Measurements from ENCODE around the gene FAS. TPM values are rescaled to one million over a fixed set of nuclear protein-coding genes. Genes with fewer than 3 reads are reported as not detected.

FAS gene
- total RNA-seq, 2 donors from 2014 or later, result 80.0 to 82.8 TPM

DNA sequence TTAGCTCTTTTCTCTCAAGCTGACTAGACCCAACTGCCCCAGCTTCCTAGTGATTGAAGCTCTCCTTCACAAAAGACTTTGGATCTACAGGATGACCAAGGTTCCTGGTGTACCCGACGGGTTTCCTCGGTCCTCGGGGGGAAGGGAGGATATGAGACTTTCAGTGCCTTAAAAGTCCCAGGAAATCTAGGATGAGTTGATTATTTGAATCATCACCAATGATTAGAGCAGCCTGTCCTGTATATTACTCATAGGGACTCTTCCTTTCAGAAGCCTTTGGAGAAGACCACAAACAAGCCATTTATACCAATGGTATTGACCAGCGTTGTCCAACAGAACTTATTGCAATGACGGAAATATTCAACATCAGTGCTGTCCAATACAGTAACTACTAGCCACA lies 31.9 kb upstream of the FAS start:
- ATAC-seq, result no peak
- no peak overlapping the region for H3K27ac Mint-ChIP-seq
- H3K4me1 Mint-ChIP-seq, result peaks cover 21% of the 10 kb centered on the region

DNA sequence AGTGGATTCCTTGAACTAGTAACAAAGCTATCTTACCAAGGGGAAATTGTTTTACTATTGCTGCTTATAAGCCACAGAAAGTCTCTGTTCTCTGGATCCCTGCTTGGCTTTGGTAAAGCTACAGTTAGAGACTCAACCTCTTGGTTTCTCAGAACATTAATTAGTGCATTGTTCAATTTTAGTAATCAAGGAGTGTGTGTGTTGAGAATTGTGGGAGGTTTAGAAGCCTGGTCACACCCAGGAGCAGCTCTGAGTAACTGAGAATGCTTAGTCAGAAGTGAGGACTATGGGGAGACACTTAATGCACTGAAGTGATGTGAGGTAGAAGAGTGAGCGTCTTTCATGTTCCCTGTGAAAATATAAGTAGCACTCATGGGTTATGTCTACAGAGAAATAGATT lies 29.8 kb upstream of the FAS start:
- no peaks in the 10 kb centered on the region for H3K9me3 ChIP-seq (ENCODE audit: control insufficient read depth, low read length, poor library complexity, severe bottlenecking)
- Mint-ChIP-seq H3K4me3 (no peak overlapping the region), H3K27me3 (no peaks in the 10 kb centered on the region), H3K27ac (no peak overlapping the region), H3K4me1 (peaks cover 26% of the 10 kb centered on the region), H3K36me3 (ENCODE audit: low read depth) (no peaks in the 10 kb centered on the region)
- DNase-seq, result no peak
- no peak for ATAC-seq

More for the DNA sequence above, 31.9 kb upstream of the FAS start:
- Mint-ChIP-seq H3K4me3 (no peak overlapping the region), H3K27me3 (no peaks in the 10 kb centered on the region), H3K36me3 (ENCODE audit: low read depth) (no peaks in the 10 kb centered on the region)
- no peaks in the 10 kb centered on the region for H3K9me3 ChIP-seq (ENCODE audit: control insufficient read depth, low read length, poor library complexity, severe bottlenecking)
- DNase-seq, result no peak

DNA sequence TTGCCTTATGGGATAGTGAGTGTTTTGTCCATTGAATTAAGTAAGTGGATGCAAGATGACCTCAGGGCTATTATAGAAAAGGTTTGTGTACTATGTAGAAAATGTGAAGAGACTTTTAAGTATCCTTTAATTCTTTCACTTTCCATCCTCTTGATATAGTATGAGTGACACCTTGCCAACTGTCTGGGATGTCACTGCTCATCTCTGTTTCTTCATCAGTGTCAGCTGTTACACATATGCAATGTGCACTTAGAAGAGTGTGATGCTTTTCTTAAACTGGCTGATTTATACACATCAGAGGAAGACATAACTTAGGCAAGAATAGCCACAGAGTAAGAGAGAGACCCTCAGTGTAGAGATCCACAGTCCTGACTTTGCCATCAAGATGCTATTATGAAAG lies 29.3 kb upstream of the FAS start:
- no peak for DNase-seq
- peaks cover 26% of the 10 kb centered on the region for H3K4me1 Mint-ChIP-seq
- no peaks in the 10 kb centered on the region for H3K27me3 Mint-ChIP-seq
- no peaks in the 10 kb centered on the region for H3K9me3 ChIP-seq (ENCODE audit: control insufficient read depth, low read length, poor library complexity, severe bottlenecking)
- ATAC-seq, result no peak
- no peak overlapping the region for H3K4me3 Mint-ChIP-seq
- H3K27ac Mint-ChIP-seq, result no peak overlapping the region
- no peaks in the 10 kb centered on the region for H3K36me3 Mint-ChIP-seq (ENCODE audit: low read depth)

DNA sequence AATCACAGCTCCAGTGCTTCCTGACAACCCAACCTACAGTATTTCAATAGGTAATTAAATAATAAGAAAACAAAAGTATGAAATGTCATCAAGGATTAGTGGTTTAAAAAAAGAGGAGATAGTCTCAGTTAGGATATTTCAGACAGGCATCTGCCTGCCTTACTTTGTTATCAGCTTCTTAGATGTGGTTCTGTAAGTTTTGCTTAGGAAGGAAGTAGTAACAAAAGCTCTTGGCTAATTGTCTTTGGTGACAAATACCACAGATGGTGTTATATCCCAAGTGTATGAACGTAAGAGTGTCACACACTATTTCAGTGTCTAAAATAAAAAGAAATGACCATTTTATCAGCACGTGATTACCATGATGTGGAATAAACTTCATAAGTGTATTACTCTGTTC lies 28.3 kb upstream of the FAS start:
- peak; percentile 96 for ATAC-seq
- H3K27ac Mint-ChIP-seq, result peak overlapping the region; percentile 17
- no peak for DNase-seq

DNA sequence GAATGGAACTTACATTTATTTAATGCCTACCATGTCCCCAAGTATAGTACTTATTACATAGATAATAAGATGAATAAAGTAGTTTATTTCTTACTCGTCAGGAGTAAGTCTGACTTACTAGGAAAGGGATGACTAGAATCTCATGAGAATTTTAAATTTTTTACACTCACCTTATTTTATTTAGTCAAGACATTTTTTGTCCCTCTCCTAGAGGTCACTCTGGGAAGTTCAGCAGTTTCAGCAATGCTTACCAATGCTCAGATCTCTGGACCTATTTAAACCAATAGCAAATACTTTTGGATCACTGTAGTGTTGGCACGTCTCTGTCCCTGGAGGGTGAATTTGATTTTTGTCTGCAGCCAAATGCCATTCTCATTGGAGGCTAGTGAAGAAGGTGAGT lies 27.3 kb upstream of the FAS start:
- no peaks in the 10 kb centered on the region for H3K9me3 ChIP-seq (ENCODE audit: control insufficient read depth, low read length, poor library complexity, severe bottlenecking)
- no peak overlapping the region for H3K4me3 Mint-ChIP-seq
- no peak for DNase-seq
- H3K4me1 Mint-ChIP-seq, result peaks cover 26% of the 10 kb centered on the region
- no peaks in the 10 kb centered on the region for H3K27me3 Mint-ChIP-seq
- no peaks in the 10 kb centered on the region for H3K36me3 Mint-ChIP-seq (ENCODE audit: low read depth)
- ATAC-seq, result no peak
- no peak overlapping the region for H3K27ac Mint-ChIP-seq

More for the DNA sequence above, 28.3 kb upstream of the FAS start:
- no peaks in the 10 kb centered on the region for H3K27me3 Mint-ChIP-seq
- peaks cover 26% of the 10 kb centered on the region for H3K4me1 Mint-ChIP-seq
- H3K36me3 Mint-ChIP-seq (ENCODE audit: low read depth), result no peaks in the 10 kb centered on the region
- H3K4me3 Mint-ChIP-seq, result peak overlapping the region; percentile 74
- H3K9me3 ChIP-seq (ENCODE audit: control insufficient read depth, low read length, poor library complexity, severe bottlenecking), result no peaks in the 10 kb centered on the region

DNA sequence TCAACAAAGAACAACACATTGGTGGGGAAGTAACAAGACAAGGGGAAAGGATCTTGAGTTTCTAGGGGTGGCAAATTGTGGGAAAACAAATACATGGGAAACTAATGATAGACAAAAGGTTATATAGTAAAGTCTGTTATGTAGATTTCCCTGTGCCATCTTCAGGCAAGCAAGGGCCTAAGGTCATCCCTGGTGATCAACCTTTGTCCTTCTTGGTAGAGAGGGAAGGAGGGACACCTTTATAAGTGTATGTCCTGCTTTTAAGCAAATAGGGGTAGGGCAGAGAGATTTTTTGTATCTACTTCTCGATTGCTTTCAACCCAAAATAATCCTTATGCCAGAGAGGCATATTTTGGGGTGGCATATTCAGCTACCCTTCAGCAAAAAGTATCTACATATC lies 26.2 kb upstream of the FAS start:
- Mint-ChIP-seq H3K27me3 (no peaks in the 10 kb centered on the region), H3K27ac (peak overlapping the region; percentile 69), H3K4me3 (no peak overlapping the region), H3K4me1 (peaks cover 26% of the 10 kb centered on the region), H3K36me3 (ENCODE audit: low read depth) (no peaks in the 10 kb centered on the region)
- DNase-seq (no peak), ATAC-seq (no peak)
- no peaks in the 10 kb centered on the region for H3K9me3 ChIP-seq (ENCODE audit: control insufficient read depth, low read length, poor library complexity, severe bottlenecking)

DNA sequence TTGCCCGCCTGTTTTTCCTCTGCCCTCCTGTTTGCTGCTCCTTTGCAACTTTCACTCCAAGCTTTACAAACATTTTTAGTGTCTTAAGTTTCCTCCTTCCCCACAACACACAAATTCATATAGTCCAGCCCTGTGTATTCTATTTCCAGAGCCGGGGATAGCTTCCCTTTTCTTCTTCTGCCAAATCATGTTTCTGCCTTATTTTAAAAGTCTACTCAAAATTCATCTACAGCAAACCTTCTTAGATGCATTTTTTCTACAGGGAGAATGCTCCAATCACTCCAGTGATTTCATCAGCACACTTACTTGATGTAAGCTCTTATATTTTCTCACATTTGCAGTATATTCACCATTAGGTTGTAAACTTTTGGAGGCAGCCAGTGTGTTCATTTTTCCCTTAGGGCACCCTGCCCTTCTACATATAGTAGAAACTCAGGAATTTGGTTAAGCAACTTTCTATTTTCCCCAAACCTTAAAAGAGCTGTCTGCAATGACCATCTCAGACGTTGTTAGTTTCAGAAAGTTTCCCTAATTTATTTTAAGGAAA lies 25.7 kb upstream of the FAS start:
- Mint-ChIP-seq H3K36me3 (ENCODE audit: low read depth) (no peaks in the 10 kb centered on the region), H3K4me1 (peaks cover 26% of the 10 kb centered on the region), H3K27me3 (no peaks in the 10 kb centered on the region), H3K27ac (peak overlapping the region; percentile 69), H3K4me3 (no peak overlapping the region)
- no peaks in the 10 kb centered on the region for H3K9me3 ChIP-seq (ENCODE audit: control insufficient read depth, low read length, poor library complexity, severe bottlenecking)
- ATAC-seq (no peak), DNase-seq (no peak)

DNA sequence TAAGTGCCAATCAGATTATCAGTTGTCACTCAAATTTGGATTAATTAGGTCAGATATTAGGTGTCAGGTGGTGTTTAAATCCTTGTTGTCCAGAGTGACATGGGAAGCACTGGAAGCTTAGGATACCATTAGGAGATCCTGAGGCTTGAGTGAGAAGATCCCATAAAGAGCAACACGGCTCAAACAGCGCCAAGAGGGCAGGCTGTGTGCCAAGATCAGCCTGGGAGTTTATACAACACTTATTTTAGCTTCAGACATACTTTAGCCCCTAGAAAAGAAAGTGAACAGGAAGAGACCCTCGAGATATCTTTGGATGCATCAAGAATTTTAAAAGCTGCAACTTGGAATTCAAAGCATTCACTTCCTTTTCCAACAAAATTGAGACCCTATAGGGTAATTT lies 23.8 kb upstream of the FAS start:
- DNase-seq (no peak), ATAC-seq (no peak)
- H3K27ac Mint-ChIP-seq, result peak overlapping the region; percentile 57
- peaks cover 19% of the 10 kb centered on the region for H3K4me1 Mint-ChIP-seq
- H3K27me3 Mint-ChIP-seq, result no peaks in the 10 kb centered on the region
- no peaks in the 10 kb centered on the region for H3K9me3 ChIP-seq (ENCODE audit: control insufficient read depth, low read length, poor library complexity, severe bottlenecking)
- no peak overlapping the region for H3K4me3 Mint-ChIP-seq
- no peaks in the 10 kb centered on the region for H3K36me3 Mint-ChIP-seq (ENCODE audit: low read depth)

DNA sequence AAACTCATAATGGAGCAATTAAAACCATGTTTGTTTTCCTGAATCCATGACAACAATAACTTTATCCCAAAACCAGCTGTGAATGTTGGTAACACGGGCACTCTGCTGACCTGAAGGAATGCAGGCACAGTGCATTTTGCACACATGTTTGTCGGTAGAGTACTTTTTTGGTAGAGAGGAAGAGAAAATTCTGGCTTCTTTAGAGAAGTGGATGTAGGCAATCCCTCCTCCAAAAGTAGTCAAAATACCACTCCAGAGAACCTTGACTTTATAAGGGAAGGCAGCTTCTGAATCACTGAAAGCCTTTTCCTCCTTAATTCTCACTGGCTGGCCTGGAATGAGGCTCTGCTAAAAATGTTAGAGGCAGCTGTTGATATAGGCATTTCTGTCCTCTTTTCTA lies 22.2 kb upstream of the FAS start:
- no peak overlapping the region for H3K27ac Mint-ChIP-seq
- no peak overlapping the region for H3K4me3 Mint-ChIP-seq
- no peaks in the 10 kb centered on the region for H3K27me3 Mint-ChIP-seq
- H3K9me3 ChIP-seq (ENCODE audit: control insufficient read depth, low read length, poor library complexity, severe bottlenecking), result no peaks in the 10 kb centered on the region
- no peaks in the 10 kb centered on the region for H3K36me3 Mint-ChIP-seq (ENCODE audit: low read depth)
- no peak for ATAC-seq
- H3K4me1 Mint-ChIP-seq, result peaks cover 11% of the 10 kb centered on the region
- DNase-seq, result no peak

DNA sequence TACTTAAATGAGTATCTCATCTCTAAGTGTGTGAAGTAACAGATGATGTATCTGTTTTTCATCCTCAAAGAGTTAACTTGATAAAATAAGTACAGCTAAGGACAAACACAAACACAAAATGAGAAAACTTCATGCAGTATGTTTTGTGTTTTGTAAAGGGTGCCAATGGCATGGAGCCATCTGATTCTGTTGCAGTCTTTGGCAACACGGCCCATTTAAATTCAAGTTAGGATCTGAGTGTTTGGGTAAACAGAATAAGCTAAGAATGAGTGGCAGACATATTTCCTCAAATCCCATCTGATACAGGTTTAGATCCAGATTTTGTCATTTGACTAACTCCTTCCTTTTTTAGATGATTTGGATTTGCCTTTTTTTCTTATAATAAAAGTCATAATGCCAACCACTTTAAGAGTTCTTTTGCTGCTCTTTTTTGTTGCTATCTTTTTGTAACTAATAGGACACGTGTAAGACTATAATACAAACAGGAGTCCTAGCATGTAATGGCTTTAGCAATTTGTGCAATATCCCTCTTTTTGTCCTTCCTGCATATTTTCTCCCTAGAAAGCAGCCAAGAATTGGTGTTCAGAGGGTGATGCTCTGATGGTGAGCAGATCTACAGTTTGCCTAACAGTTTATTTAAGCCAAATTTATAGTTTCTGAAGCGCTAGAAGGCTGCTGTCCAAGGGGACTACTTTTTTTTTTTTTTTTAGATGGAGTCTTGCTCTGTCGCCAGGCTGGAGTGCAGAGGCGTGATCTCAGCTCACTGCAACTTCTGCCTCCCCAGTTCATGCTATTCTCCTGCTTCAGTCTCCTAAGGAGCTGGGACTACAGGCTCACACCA lies 19.2 kb upstream of the FAS start:
- no peaks in the 10 kb centered on the region for H3K9me3 ChIP-seq (ENCODE audit: control insufficient read depth, low read length, poor library complexity, severe bottlenecking)
- no peak for ATAC-seq
- peaks cover 2% of the 10 kb centered on the region for H3K36me3 Mint-ChIP-seq (ENCODE audit: low read depth)
- no peak overlapping the region for H3K27ac Mint-ChIP-seq
- no peaks in the 10 kb centered on the region for H3K27me3 Mint-ChIP-seq
- H3K4me3 Mint-ChIP-seq, result no peak overlapping the region
- DNase-seq, result no peak
- peaks cover 14% of the 10 kb centered on the region for H3K4me1 Mint-ChIP-seq

DNA sequence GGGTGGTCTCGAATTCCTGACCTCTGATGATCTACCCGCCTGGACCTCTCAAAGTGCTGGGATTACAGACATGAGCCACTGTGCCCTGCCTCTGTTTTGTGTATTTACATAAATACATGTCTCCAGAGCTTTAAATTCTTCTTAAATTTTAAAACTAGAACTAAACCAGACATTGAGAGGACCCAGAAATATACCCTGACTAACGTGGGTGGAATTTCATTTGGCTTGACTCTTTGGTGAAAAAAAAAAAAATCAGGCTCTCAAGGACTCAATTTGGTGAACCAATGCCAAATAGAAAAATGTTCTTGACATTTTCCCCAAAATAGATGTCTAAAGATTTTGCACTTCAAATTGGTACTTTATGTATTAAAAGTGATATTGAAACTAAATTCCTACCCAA lies 16.6 kb upstream of the FAS start:
- H3K4me1 Mint-ChIP-seq, result peaks cover 15% of the 10 kb centered on the region

DNA sequence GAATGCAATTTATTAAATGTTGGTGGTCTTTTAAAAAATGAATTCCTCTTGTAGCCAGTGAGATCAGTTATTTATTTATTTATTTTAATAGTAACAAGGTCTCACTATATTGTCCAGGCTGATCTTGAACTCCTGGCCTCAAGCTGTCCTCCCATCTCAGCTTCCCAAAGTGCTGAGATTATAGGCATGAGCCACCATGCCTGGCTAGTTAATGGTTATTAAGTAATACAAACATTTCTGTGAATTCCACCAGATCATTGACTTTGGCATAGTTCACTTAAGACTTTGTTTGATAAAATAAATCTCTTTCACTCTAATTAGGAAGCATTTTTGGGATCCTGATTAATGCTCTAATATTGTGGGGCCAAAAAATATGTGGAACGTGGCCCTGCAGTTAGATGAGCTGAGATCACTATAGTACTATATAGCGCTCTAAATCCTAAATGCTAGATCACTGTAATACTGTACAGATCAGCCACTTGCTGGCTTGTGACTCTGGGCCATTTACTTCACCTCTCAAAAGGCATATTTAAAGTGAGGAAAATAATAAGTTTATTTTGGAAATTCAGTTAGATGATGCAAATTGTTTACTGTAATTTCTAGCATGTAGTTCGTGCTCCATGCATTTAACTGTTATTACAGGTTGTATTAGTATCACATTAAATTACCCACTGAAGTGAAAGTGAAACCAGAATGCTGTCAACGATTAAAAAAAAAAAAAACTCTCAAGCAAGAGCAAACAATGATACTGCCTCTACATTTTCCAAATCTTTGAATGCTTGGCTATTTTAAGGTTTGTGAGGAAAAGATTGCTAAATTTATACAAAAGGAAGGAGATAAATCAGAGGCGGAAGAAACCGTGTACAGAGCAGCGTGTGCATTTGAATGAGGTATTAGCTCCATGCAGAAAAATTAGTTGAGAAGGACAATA lies 15.9 kb upstream of the FAS start:
- Mint-ChIP-seq H3K27ac (peak overlapping the region; percentile 98), H3K4me3 (peak overlapping the region; percentile 99), H3K27me3 (no peaks in the 10 kb centered on the region), H3K4me1 (peaks cover 20% of the 10 kb centered on the region), H3K36me3 (ENCODE audit: low read depth) (peaks cover 2% of the 10 kb centered on the region)
- DNase-seq (no peak), ATAC-seq (peak; percentile 61)
- no peaks in the 10 kb centered on the region for H3K9me3 ChIP-seq (ENCODE audit: control insufficient read depth, low read length, poor library complexity, severe bottlenecking)

More for the DNA sequence above, 16.6 kb upstream of the FAS start:
- peaks cover 2% of the 10 kb centered on the region for H3K36me3 Mint-ChIP-seq (ENCODE audit: low read depth)
- no peak overlapping the region for H3K4me3 Mint-ChIP-seq
- DNase-seq (no peak), ATAC-seq (no peak)
- H3K27me3 Mint-ChIP-seq, result no peaks in the 10 kb centered on the region
- H3K9me3 ChIP-seq (ENCODE audit: control insufficient read depth, low read length, poor library complexity, severe bottlenecking), result no peaks in the 10 kb centered on the region
- H3K27ac Mint-ChIP-seq, result no peak overlapping the region

DNA sequence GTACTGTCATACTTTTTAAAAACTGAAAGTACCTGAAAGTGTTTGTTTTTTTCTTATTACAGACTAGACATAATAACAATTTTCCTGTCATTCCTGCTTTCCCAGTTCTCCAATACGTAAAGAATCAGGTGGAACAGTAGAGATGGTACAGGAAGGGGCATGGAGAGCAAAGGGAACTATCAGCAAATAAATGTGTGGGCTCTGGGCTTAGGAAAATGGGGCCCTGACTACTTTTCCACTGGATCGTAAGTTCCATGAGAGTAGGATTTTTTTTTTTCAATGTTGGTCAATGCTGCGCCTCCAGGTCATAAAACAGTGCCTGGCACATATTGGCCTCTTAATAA lies 15.2 kb upstream of the FAS start:
- peak; percentile 27 for ATAC-seq
- Mint-ChIP-seq H3K4me3 (peak overlapping the region; percentile 99), H3K36me3 (ENCODE audit: low read depth) (peaks cover 2% of the 10 kb centered on the region), H3K27me3 (no peaks in the 10 kb centered on the region), H3K27ac (peak overlapping the region; percentile 98), H3K4me1 (peaks cover 19% of the 10 kb centered on the region)
- no peaks in the 10 kb centered on the region for H3K9me3 ChIP-seq (ENCODE audit: control insufficient read depth, low read length, poor library complexity, severe bottlenecking)
- DNase-seq, result no peak
